GM12878 (cell line): ENCODE measurements around the gene CACNA2D3. TPM values are rescaled to one million over a fixed set of nuclear protein-coding genes. Genes with fewer than 3 reads are reported as not detected.

Experiments
- ATAC-seq: fragments of 200-7000 bp; cut with Tn5 transposase; 3 replicates; pipeline ENCODE4 v1.9.1; 2020; ENCODE audit warnings: mild to moderate bottlenecking, moderate library complexity
- BruUV-seq: library from RNA; stranded (reverse); fragments of 400-500 nt; replicated peaks from 2 replicates; lab custom pipeline; 2021; lab: Mats Ljungman, UMichigan
- CTCF ChIA-PET: fragments of 300-600 bp; sonication (Branson Sonifier 250); formaldehyde crosslinking; extraction: SDS; loops from one replicate; lab custom pipeline; 2021; ENCODE audit warnings: inconsistent platforms; lab: Yijun Ruan, JAX
- POLR2A ChIA-PET: fragments of 350-600 bp; formaldehyde crosslinking; extraction: SDS; loops from one replicate; lab custom pipeline; 2021; ENCODE audit warnings: inconsistent platforms; lab: Charles Lee
- RAD21 ChIA-PET: fragments of 300-600 bp; sonication (Branson Sonifier 250); formaldehyde crosslinking; loops from one replicate; lab custom pipeline; 2023; ENCODE audit warnings: antibody characterized with exemption; ENCODE audit not compliant: unreplicated experiment; lab: Charles Lee
- SMC1A ChIA-PET: fragments of 300-600 bp; sonication (Branson Sonifier 250); formaldehyde crosslinking; loops from one replicate; lab custom pipeline; 2023; ENCODE audit not compliant: unreplicated experiment, uncharacterized antibody; lab: Charles Lee
- DNase-seq: peaks from one replicate; pipeline ENCODE4 v3.0.0-alpha.2; 2011; ENCODE audit warnings: low read depth, low spot score
- FAIRE-seq: peaks from 3 replicates; lab custom pipeline; 2011; peaks lifted over from hg19 to GRCh38; lab: Jason Lieb, UNC
- H2AFZ ChIP-seq: 2 replicates; pipeline ENCODE4 v1.6.0; 2011; ENCODE audit warnings: low read depth, low read length, control low read depth; ENCODE audit not compliant: control insufficient read depth
- H3K27ac ChIP-seq: 2 replicates; pipeline ENCODE4 v1.5.1; 2011; ENCODE audit warnings: control low read depth; ENCODE audit not compliant: control insufficient read depth, insufficient read depth
- H3K27me3 ChIP-seq, 2 experiments: replicated peaks in 1 of 2; 2 replicates each; pipeline versions ENCODE4 v1.6.0 to v1.6.1; 2011; ENCODE audit warnings: low read length in 1 of 2; ENCODE audit not compliant: control insufficient read depth in 2 of 2, insufficient read depth in 2 of 2
- H3K36me3 ChIP-seq, 2 experiments: 2 replicates each; pipeline ENCODE4 v1.5.1; 2011; ENCODE audit warnings: low read length in 1 of 2; ENCODE audit not compliant: control insufficient read depth in 2 of 2, insufficient read depth in 2 of 2
- H3K4me1 ChIP-seq: 2 replicates; pipeline ENCODE4 v1.6.1; 2011; ENCODE audit warnings: mild to moderate bottlenecking, low read length, moderate library complexity, mixed read lengths; ENCODE audit not compliant: control insufficient read depth, insufficient read depth
- H3K4me2 ChIP-seq: 2 replicates; pipeline ENCODE4 v1.6.0; 2011; ENCODE audit warnings: control low read depth; ENCODE audit not compliant: control insufficient read depth, insufficient read depth
- H3K4me3 ChIP-seq: fragments of 200-600 bp; sonication (generic); 2 replicates; pipeline ENCODE4 v1.5.1; 2016
- H3K79me2 ChIP-seq: 2 replicates; pipeline ENCODE4 v1.6.0; 2011; ENCODE audit warnings: low read length; ENCODE audit not compliant: control insufficient read depth, insufficient read depth
- H3K9ac ChIP-seq: 2 replicates; pipeline ENCODE4 v1.8.0; 2011; ENCODE audit warnings: low read length, control low read depth, mixed read lengths; ENCODE audit not compliant: control insufficient read depth, insufficient read depth
- H3K9me3 ChIP-seq: replicated peaks from 3 replicates; pipeline ENCODE4 v1.5.1; 2011; ENCODE audit warnings: mild to moderate bottlenecking, low read length; ENCODE audit not compliant: control insufficient read depth, insufficient read depth
- H4K20me1 ChIP-seq: 2 replicates; pipeline ENCODE4 v1.6.0; 2011; ENCODE audit not compliant: control insufficient read depth, insufficient read depth
- BACH1 ChIP-seq: fragments of 450-650 bp; IDR thresholded peaks from 2 replicates; pipeline ENCODE4 v1.6.1; 2017; ENCODE audit warnings: mild to moderate bottlenecking, borderline replicate concordance
- DPF2 ChIP-seq: fragments of 450-650 bp; IDR thresholded peaks from 2 replicates; pipeline ENCODE4 v1.6.1; 2017; ENCODE audit warnings: mild to moderate bottlenecking
- E4F1 ChIP-seq: fragments of 450-650 bp; IDR thresholded peaks from 2 replicates; pipeline ENCODE4 v1.6.1; 2018; ENCODE audit warnings: borderline replicate concordance, mild to moderate bottlenecking; ENCODE audit not compliant: partially characterized antibody
- IRF5 ChIP-seq: fragments of 450-650 bp; IDR thresholded peaks from 2 replicates; pipeline ENCODE4 v1.6.1; 2017; ENCODE audit warnings: borderline replicate concordance
- KDM1A ChIP-seq: fragments of 200-600 bp; sonication (generic); IDR thresholded peaks from 2 replicates; pipeline ENCODE4 v1.6.1; 2016; ENCODE audit warnings: borderline replicate concordance
- MEF2A ChIP-seq: IDR thresholded peaks from 2 replicates; pipeline ENCODE4 v1.6.1; 2011; ENCODE audit warnings: low read depth, mild to moderate bottlenecking, low read length, moderate library complexity; ENCODE audit not compliant: insufficient read depth
- MXI1 ChIP-seq: fragments of 150-350 bp; IDR thresholded peaks from 2 replicates; pipeline ENCODE4 v1.6.1; 2011; ENCODE audit warnings: low read depth, mild to moderate bottlenecking, inconsistent platforms, low read length, improper control_type of control experiment
- NFYA ChIP-seq: IDR thresholded peaks from 2 replicates; pipeline ENCODE4 v1.6.1; 2011; ENCODE audit warnings: low read depth, mild to moderate bottlenecking, low read length, improper control_type of control experiment, borderline replicate concordance
- NR2C1 ChIP-seq: fragments of 450-650 bp; IDR thresholded peaks from 2 replicates; pipeline ENCODE4 v1.6.1; 2017; ENCODE audit warnings: antibody characterized with exemption, mild to moderate bottlenecking, moderate library complexity
- POLR2AphosphoS5 ChIP-seq: IDR thresholded peaks from 2 replicates; pipeline ENCODE4 v1.6.1; 2011; ENCODE audit warnings: mild to moderate bottlenecking, low read length, inconsistent platforms
- RELA ChIP-seq: fragments of 450-650 bp; IDR thresholded peaks from 2 replicates; pipeline ENCODE4 v1.8.0; 2014; ENCODE audit warnings: borderline replicate concordance; ENCODE audit not compliant: partially characterized antibody
- REST ChIP-seq: IDR thresholded peaks from 2 replicates; pipeline ENCODE4 v1.6.1; 2012; ENCODE audit warnings: mild to moderate bottlenecking, low read depth, low read length
- SIX5 ChIP-seq: IDR thresholded peaks from 2 replicates; pipeline ENCODE4 v1.6.1; 2011; ENCODE audit warnings: mild to moderate bottlenecking, low read depth, low read length, moderate library complexity; ENCODE audit not compliant: severe bottlenecking
- SMAD1 ChIP-seq: fragments of 450-650 bp; IDR thresholded peaks from 2 replicates; pipeline ENCODE4 v1.6.1; 2018; ENCODE audit warnings: mild to moderate bottlenecking, low read depth; ENCODE audit not compliant: partially characterized antibody
- TARDBP ChIP-seq: IDR thresholded peaks from 2 replicates; pipeline ENCODE4 v1.6.1; 2016; ENCODE audit warnings: borderline replicate concordance
- ZNF274 ChIP-seq: IDR thresholded peaks from one replicate; pipeline ENCODE4 v1.8.0; 2011; ENCODE audit not compliant: insufficient read length, insufficient read depth
- WGBS: methylation state at CpG from one replicate; pipeline ENCODE4 v1.1.6; 2016; ENCODE audit warnings: low lambda C conversion rate; ENCODE audit not compliant: insufficient replicate concordance, insufficient coverage; ENCODE audit errors: missing lambda C conversion rate; 5-methylcytosine and 5-hydroxymethylcytosine counted together
- in situ Hi-C: fragments of 300-500 bp; cut with MboI; formaldehyde crosslinking; loops from 9 replicates; pipeline ENCODE4 v1.14.3; 2018; ENCODE audit warnings: mixed read lengths
- intact Hi-C: fragments of 100-400 bp; cut with micrococcal nuclease; formaldehyde crosslinking; loops from one replicate; pipeline ENCODE4 v1.14.2; 2022; ENCODE audit not compliant: unreplicated experiment
- polyA plus RNA-seq, 11 experiments: library from polyadenylated mRNA; depleted of rRNA in 4 of 11; unstranded in 6 of 11; stranded (reverse) in 5 of 11; fragments of >200 nt; fragmentation: Nextera tagmentation in 4 of 11; fragmentation: Illumina TruSeq in 1 of 11; extraction: Ambion mirVana in 4 of 11; extraction: Trizol in 1 of 11; gene quantifications; 1 replicate in 1 of 11; 2 replicates in 10 of 11; pipeline versions ENCODE4 v1.2.1 to v1.2.3, GENCODE V29; 2011 to 2016; ENCODE audit warnings: inconsistent platforms in 2 of 11, missing spikeins in 2 of 11, low read depth in 1 of 11
- total RNA-seq, 4 experiments: library from RNA; depleted of rRNA in 3 of 4; stranded (reverse); fragments of >200 nt in 3 of 4; fragmentation: Illumina TruSeq in 1 of 4; extraction: Trizol in 1 of 4; gene quantifications; 2 replicates each; pipeline versions ENCODE4 v1.2.1 to v1.2.3, GENCODE V29; 2013 to 2021

CACNA2D3 gene
- total and polyA plus RNA-seq, 10 of the 15 experiments (the other 5 are each of a cell fraction or from before 2014, with no cell fraction given), result not detected

GRCh38 chr3:54494209-54494608 is 371.9 kb downstream of the CACNA2D3 start:
- no peak overlapping the region for H3K9ac ChIP-seq
- intact Hi-C loops (no loop called here), in situ Hi-C loops (no loop called here)
- DNase-seq (no peak), FAIRE-seq (no peak), ATAC-seq (no peak)
- RAD21 ChIA-PET, result no interaction called here
- H3K27me3 ChIP-seq, result no peaks in the 10 kb centered on the region
- H4K20me1 ChIP-seq, result no peaks in the 10 kb centered on the region
- H3K4me1 ChIP-seq, result no peaks in the 10 kb centered on the region
- POLR2A ChIA-PET, result no interaction called here
- H3K36me3 ChIP-seq, result no peaks in the 10 kb centered on the region
- no TSS peak for BruUV-seq
- no peak overlapping the region for H3K4me2 ChIP-seq
- no peak overlapping the region for H2AFZ ChIP-seq
- H3K4me3 ChIP-seq, result no peak overlapping the region
- WGBS, result 36% methylated on average over 4 of the region's 4 CpGs
- SMC1A ChIA-PET, result no interaction called here
- H3K79me2 ChIP-seq, result no peaks in the 10 kb centered on the region
- CTCF ChIA-PET, result no interaction called here
- no peak overlapping the region for H3K27ac ChIP-seq
- no peaks in the 10 kb centered on the region for H3K9me3 ChIP-seq
- TF ChIP-seq REST (no peak), SIX5 (no peak), MXI1 (no peak), MEF2A (no peak), ZNF274 (no peak), KDM1A (no peak), SMAD1 (no peak), BACH1 (no peak), NFYA (no peak), TARDBP (no peak), POLR2AphosphoS5 (no peak), NR2C1 (no peak), DPF2 (no peak), E4F1 (no peak), RELA (no peak), IRF5 (no peak)
